RWPE2 (cell line): ENCODE results near the gene NPLOC4.

Experiments
- ATAC-seq: fragments of 200-7000 bp; cut with Tn5 transposase; 3 replicates; pipeline ENCODE4 v1.9.1; 2021; ENCODE audit warnings: low read depth
- DNase-seq: peaks from one replicate; pipeline ENCODE4 v3.0.0-alpha.2; 2020; ENCODE audit warnings: low spot score
- H3K27ac ChIP-seq: fragments of 450-650 bp; 2 replicates; pipeline ENCODE4 v1.5.1; 2017; ENCODE audit warnings: mild to moderate bottlenecking; ENCODE audit not compliant: poor library complexity, severe bottlenecking
- H3K27me3 ChIP-seq: fragments of 250-450 bp; sonication (Bioruptor Pico); 2 replicates; pipeline ENCODE4 v1.5.1; 2021; ENCODE audit warnings: mild to moderate bottlenecking, moderate library complexity; ENCODE audit not compliant: insufficient read depth, poor library complexity, severe bottlenecking
- H3K36me3 ChIP-seq: fragments of 250-450 bp; sonication (Bioruptor Pico); 2 replicates; pipeline ENCODE4 v1.5.1; 2020; ENCODE audit warnings: low read depth, mild to moderate bottlenecking, moderate library complexity
- H3K4me1 ChIP-seq: fragments of 250-450 bp; sonication (Bioruptor Pico); 2 replicates; pipeline ENCODE4 v1.5.1; 2021; ENCODE audit warnings: mild to moderate bottlenecking, moderate library complexity; ENCODE audit not compliant: insufficient read depth, poor library complexity, severe bottlenecking
- H3K4me3 ChIP-seq: fragments of 250-450 bp; sonication (Bioruptor Pico); 2 replicates; pipeline ENCODE4 v1.5.1; 2021; ENCODE audit warnings: mild to moderate bottlenecking, moderate library complexity; ENCODE audit not compliant: severe bottlenecking
- H3K9me3 ChIP-seq: fragments of 250-450 bp; sonication (Bioruptor Pico); 2 replicates; pipeline ENCODE4 v1.5.1; 2021; ENCODE audit warnings: mild to moderate bottlenecking, moderate library complexity; ENCODE audit not compliant: severe bottlenecking
- TF ChIP-seq, protein P1 (sequence below): fragments of 450-650 bp; IDR thresholded peaks from one replicate; pipeline ENCODE4 v1.5.1; 2017; ENCODE audit warnings: mild to moderate bottlenecking, moderate library complexity; ENCODE audit not compliant: poor library complexity, severe bottlenecking

The NPLOC4 gene

GRCh38 chr17:81545160-81545949, 91.6 kb downstream of the NPLOC4 start:
- H3K27ac ChIP-seq = no peak overlapping the region
- H3K27me3 ChIP-seq = no peaks in the 10 kb centered on the region
- ATAC-seq (no peak), DNase-seq (no peak)
- H3K4me1 ChIP-seq = no peaks in the 10 kb centered on the region
- peaks cover 57% of the 10 kb centered on the region for H3K36me3 ChIP-seq
- TF ChIP-seq, protein P1, sequence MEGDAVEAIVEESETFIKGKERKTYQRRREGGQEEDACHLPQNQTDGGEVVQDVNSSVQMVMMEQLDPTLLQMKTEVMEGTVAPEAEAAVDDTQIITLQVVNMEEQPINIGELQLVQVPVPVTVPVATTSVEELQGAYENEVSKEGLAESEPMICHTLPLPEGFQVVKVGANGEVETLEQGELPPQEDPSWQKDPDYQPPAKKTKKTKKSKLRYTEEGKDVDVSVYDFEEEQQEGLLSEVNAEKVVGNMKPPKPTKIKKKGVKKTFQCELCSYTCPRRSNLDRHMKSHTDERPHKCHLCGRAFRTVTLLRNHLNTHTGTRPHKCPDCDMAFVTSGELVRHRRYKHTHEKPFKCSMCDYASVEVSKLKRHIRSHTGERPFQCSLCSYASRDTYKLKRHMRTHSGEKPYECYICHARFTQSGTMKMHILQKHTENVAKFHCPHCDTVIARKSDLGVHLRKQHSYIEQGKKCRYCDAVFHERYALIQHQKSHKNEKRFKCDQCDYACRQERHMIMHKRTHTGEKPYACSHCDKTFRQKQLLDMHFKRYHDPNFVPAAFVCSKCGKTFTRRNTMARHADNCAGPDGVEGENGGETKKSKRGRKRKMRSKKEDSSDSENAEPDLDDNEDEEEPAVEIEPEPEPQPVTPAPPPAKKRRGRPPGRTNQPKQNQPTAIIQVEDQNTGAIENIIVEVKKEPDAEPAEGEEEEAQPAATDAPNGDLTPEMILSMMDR = no peak
- H3K4me3 ChIP-seq = no peak overlapping the region
- no peaks in the 10 kb centered on the region for H3K9me3 ChIP-seq

GRCh38 chr17:81544281-81544974, 92.5 kb downstream of the NPLOC4 start:
- Histone ChIP-seq H3K4me1 (no peaks in the 10 kb centered on the region), H3K27me3 (no peaks in the 10 kb centered on the region), H3K4me3 (no peak overlapping the region), H3K36me3 (peaks cover 48% of the 10 kb centered on the region), H3K27ac (no peak overlapping the region), H3K9me3 (no peaks in the 10 kb centered on the region)
- TF ChIP-seq, protein P1 = no peak
- no peak for ATAC-seq
- no peak for DNase-seq

DNA sequence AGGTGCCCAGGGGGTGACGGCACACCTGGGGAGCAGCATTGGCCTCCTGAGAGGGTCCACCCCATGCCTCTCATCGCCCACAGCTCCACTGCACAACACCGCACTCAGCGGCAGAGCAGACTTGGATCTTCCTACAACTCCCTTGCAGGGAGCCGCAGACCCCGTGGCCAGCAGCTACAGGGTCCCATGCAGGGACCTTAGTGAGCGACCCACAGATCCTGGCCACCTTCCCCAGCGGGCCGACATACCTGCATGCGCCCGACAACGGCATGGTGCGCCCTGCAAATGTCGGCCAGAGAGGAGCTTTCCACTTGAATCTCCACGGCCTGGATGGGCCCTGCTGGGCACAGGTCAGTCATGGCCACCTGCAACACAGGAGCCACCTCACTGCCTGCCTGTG, 93.2 kb downstream of the NPLOC4 start:
- DNase-seq (no peak), ATAC-seq (no peak)
- no peak overlapping the region for H3K4me3 ChIP-seq
- no peak overlapping the region for H3K27ac ChIP-seq
- TF ChIP-seq, protein P1 = no peak
- H3K36me3 ChIP-seq = peaks cover 44% of the 10 kb centered on the region
- H3K27me3 ChIP-seq = no peaks in the 10 kb centered on the region
- H3K4me1 ChIP-seq = no peaks in the 10 kb centered on the region
- no peaks in the 10 kb centered on the region for H3K9me3 ChIP-seq

- DNase-seq (no peak), ATAC-seq (no peak)
- Histone ChIP-seq H3K27me3 (no peaks in the 10 kb centered on the region), H3K4me1 (no peaks in the 10 kb centered on the region), H3K4me3 (no peak overlapping the region), H3K36me3 (peaks cover 40% of the 10 kb centered on the region), H3K9me3 (no peaks in the 10 kb centered on the region), H3K27ac (no peak overlapping the region)
- TF ChIP-seq, protein P1 = no peak
Observed at GRCh38 chr17:81543339-81543675, 93.6 kb downstream of the NPLOC4 start.
